Stimulated activated CD8-positive, alpha-beta memory T cell treated with anti-CD3 and anti-CD28 coated beads, Interleukin-4, amount 100 ng/mL, for 24 hours (primary cell): Measurements from ENCODE around the gene MATCAP1.

Source experiments
- DNase-seq: peaks from one replicate; pipeline ENCODE4 v3.0.0-alpha.2; 2020; ENCODE audit warnings: low read depth

MATCAP1 gene

DNA sequence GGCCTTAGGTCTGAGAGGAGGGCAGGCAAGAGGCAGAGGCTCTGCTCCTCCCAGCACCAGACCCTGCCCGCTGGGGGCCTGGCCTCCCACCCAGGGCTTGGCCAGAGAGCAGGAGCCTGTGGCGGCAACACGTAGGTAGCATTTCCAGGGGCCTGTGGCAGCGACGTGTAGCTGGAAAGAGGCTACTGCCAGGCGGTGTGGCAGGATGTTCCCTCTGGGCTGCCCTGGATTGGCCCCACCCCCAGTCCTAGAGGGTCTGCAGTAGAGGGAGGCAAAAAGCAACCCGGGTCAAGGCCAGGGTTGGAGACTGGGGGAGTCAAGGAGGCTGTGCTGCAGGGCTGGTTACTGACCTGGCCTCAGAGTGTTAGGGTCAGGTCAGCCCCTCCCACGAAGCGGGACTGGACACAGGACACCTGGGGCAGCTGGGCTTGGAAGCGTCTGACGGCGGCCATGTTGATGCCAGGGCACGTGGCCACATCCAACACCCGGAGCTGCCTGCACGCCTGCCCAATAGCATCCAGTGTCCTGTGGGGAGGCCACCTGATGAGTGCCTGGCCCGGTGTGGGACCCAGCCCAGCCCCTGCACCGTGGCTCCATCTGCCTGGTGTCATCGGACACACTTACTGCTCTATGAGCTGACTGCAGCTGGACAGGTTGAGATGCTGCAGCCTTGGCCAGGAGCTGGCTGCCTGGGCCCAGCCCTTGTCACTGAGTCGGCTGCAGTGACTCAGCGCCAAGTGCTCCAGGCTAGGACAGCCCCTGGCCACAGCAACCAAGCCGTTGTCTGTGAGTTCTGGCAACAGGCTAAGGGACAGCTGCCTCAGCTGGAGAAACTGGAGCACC lies 23.7 kb upstream of the MATCAP1 start:
- no peak for DNase-seq

DNA sequence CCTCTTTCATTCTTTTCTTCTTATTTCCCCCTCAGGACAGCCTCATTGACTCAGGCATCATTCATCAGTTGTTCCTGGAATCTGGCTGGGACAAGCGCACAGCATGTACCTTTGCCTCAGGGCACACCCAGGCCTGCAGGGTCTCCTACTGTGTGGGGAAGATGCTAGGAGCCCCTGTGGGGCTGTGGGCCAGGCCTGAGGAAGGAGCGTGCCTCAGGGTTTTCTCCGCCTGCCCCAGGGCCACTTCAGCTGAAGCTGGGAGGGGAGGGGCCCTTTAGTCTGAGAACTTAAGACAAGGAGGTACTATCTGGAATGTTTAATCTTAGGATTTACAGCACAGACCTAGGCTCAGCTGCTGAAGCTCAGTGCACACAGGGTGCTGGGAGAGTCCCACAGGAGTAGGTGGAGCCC lies 23.1 kb upstream of the MATCAP1 start:
- no peak for DNase-seq

DNA sequence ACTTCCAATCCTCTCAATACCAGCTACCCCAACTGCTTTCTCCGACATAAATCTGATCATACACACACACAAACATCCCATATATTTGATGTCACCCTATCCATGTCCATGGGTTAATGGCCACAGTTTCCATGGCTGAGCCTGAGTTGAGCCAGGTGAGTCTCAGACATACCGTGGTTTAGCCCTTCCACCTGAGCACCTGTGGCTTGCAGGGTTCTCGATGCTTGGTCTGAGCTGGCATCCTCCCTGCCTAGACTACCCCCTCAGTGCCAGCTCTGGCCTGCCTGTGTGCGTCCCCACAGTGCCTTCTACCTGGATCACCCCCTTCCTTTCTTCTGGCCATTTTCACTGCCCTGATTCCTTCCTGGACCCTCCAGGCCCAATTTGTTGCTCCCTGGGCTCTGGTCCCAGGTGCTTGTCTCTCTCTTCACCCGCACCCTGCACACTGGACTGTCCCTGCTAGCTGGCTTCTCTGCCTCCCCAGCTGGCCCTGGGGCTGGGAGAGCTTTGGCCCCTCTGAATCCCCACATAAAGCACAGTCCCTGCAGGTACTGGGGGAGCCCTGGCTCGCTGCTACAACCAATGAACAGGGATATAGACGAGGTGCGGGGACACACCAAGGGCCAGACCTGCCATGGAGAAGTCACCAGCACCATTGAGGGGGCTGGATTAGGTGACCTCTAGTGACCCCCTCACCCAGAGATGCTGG lies 22.5 kb upstream of the MATCAP1 start:
- no peak for DNase-seq

DNA sequence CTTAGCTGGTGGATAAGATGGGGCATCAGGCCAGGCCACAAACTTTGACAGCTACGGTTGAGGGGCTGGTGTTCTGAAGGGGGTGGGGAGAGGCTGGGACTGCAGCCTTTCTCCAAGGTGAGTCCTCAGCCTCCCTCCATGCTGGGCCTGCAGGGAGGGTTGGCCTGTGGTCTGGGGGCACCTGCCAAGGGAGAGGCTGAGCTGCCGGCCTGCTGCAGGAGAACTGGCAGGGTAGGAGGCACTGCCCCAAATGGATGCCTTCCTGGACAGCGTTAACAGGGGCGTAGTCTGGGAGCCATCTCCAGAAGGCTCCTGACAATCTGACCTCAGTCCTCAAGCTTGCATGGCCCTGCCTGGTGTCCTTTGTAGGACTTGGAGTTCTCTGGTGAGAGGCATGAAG lies 20.3 kb upstream of the MATCAP1 start:
- DNase-seq = no peak

DNA sequence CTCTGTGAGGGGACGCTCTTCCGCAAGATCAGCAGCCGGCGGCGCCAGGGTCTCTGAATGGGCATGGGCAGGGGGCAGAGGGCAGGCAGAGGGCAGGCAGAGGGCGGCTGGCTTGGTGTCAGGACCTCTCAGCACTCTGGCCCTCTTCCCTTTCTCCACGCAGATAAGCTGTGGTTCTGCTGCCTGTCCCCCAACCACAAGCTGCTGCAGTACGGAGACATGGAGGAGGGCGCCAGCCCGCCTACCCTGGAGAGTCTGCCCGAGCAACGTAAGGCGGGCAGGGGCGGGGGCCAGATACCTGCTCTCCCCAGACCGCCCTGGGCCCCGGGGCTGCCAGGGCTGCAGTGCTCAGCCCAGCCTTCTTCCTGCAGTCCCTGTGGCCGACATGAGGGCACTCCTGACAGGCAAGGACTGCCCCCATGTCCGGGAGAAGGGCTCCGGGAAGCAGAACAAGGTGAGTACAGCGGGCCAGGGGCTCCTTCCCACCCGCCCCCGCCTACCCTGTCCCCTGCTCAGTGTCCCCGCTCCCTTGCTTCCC lies 19.3 kb upstream of the MATCAP1 start:
- DNase-seq = no peak

DNA sequence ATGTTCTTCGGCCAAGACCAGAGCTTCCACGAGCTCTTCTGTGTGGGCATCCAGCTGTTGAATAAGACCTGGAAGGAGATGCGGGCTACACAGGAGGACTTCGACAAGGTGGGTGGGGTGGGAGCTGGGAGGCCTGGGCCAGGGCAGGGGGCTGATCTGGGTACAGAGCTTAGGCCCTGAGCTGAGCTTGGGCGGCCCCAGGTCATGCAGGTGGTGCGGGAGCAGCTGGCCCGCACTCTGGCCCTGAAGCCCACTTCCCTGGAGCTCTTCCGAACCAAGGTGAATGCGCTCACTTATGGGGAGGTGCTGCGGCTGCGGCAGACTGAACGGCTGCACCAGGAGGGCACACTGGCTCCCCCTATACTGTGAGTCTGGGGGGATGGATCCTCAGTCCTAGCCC lies 18.7 kb upstream of the MATCAP1 start:
- no peak for DNase-seq

DNA sequence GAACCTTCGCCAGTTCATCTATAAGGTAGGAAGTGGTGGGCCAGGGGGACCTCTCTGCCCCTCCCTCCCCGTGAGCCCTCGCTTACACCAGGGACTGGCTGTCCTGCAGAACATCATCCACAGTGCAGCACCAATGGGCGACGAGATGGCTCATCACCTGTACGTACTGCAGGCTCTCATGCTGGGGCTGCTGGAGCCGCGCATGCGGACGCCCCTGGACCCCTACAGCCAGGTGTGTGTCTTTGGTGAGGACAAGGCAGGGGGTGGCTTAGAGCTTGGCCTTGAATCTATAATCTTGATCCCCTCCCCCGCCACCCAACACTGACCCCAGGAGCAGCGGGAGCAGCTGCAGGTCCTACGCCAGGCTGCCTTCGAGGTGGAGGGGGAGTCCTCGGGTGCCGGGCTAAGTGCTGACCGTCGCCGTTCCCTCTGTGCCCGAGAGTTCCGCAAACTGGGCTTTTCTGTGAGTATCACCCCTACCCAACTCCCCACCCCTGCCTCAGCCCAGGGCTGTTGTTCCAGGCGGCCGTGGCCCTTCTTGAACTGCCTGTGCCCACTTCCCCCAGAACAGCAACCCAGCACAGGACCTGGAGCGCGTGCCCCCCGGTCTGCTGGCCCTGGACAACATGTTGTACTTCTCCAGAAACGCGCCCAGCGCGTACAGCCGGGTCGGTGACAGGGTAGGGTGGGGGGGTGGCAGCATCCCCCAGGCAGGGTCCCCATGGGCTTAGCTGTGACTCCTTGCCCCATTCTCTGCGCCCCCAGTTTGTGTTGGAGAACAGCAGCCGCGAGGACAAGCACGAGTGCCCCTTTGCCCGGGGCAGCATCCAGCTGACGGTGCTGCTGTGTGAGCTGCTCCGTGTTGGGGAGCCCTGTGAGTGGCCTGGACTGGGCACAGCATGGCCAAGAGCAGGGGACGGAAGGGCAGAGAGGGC lies 17.9 kb upstream of the MATCAP1 start:
- DNase-seq = no peak

DNA sequence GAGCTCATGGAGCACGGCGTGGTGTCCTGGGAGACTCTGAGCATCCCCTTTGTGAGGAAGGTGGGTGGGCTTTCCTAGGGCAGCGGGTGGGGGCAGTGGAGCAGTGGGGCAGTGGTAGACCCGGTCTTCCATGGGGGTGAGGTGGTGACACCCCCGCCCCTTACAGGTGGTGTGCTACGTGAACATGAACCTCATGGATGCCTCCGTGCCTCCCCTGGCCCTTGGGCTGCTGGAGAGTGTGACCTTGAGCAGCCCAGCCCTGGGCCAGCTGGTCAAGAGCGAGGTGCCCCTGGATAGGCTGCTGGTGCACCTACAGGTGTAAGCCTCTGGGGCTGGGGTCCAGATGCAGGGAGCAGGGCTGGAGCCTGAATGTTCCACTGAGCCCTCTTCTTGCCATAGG lies 16.7 kb upstream of the MATCAP1 start:
- no peak for DNase-seq

DNA sequence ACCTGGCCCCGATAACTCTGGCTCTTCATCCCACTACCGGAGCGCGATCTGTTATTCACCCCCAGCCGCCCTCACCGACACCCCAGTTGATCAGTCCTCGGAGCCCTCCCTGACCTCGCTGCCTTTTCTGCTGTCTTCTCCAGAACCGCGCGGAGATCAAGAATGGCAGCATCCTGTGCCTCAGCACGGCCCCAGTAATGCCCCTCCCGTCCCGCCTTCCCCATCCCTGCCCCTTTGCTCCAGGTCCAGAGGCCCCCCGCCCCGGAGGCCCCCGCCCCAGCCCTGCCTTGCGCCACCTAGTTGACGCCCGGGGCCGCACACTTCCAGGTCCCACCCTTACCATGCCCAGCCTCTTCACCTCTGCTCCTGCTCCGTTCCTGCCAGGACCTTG lies 16.0 kb upstream of the MATCAP1 start:
- no peak for DNase-seq

DNA sequence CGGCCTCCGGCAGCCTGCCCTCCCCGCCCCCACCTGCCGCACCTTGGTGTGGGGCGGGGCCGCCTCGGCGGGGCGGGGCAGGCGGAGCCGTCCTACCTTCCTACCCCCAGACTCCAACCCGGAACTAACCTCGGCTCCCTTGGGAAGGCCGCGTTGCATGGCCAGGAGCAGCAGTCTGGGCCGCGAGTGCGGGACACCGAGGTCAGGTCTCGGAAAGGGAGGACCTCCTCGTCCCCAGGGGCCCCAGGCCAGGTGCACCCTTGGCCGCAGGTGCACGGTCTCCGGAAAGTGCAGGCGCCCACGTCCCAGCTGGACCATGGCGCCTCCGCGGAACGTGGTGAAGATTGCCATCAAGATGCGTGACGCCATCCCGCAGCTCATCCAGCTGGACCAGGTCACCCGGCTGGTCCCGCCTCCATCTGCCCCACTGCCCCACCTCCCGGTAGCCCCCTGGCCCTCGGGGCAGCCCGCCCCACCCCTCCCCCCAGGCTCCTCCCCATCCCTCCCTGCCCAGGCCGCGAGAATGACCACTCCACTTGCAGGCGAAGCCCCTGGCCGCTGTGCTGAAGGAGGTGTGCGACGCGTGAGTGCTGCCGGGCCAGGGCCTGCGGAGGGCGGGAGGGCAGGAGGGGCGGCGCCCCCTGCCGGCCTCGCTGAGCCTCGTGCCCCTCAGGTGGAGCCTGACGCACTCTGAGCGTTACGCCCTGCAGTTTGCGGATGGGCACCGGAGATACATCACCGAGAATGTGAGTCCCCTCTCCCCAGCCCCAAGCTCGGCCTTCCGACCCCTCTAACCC lies 15.4 kb upstream of the MATCAP1 start, which contains the start of gene ELMO3:
ELMO3 (plus strand) TSS at position 121 of the 797 bp plus-strand sequence; CDS start at position 317, 196 bp downstream.
- DNase-seq = no peak

DNA sequence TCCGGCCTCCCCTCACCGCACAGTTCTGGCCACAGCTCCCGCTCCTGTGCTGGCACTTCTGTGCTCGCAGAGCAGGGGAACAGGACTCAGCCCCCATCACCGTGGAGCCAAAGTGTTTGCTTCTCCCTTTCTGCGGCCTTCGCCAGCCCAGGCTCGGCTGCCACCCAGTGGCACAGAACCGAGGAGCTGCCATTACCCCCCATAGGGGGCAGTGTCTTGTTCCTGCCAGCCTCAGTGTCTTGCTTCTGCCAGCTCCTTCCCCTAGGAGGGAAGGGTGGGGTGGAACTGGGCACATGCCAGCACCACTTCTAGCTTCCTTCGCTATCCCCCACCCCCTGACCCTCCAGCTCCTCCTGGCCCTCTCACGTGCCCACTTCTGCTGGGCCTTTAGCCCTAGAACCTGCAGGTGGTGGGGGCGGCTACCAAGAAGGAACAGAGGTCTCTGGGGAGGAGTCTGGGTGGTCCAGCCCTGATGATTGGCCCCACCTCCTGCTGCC lies 14.5 kb upstream of the MATCAP1 start:
- no peak for DNase-seq

DNA sequence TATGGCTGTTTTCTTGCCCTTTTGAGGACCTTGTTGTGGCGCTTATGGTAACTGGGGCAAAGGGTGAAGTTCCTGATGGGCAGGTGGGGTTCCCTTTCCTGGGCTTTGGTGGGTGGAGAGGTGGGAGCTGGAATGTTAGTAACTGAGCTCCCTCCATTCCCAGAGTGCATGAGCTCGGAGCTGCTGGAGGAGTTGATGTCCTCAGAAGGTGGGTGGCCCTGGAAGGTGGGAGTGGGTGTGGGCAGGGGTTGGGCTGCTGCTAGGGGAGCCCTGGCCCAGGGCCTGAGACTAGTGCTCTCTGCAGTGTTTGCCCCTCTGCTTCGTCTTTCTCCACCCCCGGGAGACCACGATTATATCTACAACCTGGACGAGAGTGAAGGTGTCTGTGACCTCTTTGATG lies 13.9 kb upstream of the MATCAP1 start:
- DNase-seq = no peak

DNA sequence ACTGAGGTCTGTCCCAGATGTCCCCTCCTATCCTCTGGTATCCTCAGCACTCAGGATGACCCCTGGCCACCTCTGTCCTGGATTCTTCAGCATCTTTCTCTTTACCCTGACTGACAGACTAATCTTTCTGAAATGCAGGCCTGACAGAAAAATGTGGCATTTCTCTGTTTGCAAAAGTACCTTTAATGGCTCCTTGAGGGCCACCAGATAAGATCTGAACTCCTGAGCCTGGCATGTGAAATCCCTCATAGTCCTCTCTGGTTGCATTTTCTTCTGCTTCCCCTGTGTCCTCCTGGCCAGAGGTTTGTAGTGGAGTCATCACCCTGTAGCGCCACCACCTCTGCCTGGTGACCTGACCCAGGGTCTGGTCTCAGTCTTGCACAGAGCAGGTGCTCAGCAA lies 13.1 kb upstream of the MATCAP1 start:
- DNase-seq = no peak

DNA sequence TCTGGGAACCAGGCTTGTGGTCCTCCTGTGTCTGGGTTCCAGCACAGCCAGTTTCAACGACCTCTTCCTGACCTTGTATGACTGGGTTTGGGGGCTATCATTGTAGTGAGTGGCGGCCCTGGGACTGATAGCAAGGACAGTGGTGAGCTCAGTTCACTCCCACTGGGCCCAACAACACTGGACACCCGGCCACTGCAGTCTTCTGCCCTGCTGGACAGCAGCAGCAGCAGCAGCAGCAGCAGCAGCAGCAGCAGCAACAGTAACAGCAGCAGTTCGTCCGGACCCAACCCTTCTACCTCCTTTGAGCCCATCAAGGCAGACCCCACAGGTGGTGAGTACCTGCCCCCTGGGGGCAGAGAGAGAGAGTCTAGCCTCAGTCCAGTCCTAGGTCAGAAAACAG lies 11.9 kb upstream of the MATCAP1 start:
- no peak for DNase-seq

DNA sequence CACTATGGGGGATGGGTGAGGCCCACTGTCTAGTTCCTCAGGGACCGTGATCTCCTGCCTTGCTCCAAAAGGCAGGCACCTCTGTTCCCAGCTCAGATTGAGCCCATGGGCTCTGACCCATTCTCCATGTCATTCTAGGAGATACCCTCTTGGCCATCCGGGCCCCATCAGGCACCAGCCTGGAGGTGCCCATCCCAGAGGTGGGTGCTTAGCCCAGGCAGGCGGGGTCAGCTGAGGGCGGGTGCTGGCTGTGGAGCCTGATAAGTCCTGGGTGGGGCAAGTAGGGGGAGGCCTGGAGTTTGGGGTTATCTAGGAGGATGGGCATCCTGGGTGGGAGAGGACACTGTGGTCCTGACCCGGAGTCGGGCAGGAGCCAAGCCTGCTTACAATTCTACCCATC lies 10.5 kb upstream of the MATCAP1 start:
- no peak for DNase-seq

DNA sequence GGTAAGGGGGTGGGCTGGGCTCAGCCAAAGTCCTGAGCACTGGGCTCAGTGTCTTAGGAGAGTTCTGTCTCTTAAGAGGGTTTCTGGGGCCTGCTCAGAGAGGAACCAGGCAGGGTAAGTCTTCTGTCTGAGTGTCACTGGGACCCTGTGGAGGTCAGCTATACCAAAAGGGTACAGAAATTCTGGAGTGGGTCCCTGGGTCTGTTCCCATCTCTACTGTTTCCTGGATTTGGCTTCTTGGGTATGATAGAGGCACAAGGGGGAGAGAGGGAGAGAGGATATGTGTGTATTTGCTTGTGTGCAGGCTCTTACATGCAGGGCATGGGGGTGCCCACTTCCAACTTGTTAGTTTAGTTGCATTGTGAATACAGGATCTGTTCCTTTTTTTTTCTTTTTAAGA lies 9.8 kb upstream of the MATCAP1 start:
- DNase-seq = no peak

DNA sequence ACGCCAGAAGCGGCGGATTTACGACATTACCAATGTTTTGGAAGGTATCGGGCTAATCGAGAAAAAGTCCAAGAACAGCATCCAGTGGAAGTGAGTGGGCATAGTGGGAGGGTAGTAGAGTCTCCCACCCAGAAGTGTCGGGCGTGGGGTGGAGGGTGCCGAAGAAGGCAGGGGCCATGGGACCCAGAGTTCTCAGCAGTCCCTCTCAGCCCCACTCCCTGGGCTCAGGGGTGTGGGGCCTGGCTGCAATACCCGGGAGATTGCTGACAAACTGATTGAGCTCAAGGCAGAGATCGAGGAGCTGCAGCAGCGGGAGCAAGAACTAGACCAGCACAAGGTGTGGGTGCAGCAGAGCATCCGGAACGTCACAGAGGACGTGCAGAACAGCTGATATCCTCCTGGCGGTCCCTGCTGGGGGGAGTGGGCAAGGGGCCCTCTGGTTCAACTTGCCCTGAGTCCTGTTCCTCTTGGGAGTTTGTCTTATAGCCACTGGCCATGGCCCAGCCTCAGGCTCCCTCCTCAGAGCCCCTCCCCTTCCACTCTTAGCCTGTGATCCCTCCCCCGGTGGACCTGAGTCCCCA lies 9.1 kb upstream of the MATCAP1 start:
- DNase-seq = no peak

DNA sequence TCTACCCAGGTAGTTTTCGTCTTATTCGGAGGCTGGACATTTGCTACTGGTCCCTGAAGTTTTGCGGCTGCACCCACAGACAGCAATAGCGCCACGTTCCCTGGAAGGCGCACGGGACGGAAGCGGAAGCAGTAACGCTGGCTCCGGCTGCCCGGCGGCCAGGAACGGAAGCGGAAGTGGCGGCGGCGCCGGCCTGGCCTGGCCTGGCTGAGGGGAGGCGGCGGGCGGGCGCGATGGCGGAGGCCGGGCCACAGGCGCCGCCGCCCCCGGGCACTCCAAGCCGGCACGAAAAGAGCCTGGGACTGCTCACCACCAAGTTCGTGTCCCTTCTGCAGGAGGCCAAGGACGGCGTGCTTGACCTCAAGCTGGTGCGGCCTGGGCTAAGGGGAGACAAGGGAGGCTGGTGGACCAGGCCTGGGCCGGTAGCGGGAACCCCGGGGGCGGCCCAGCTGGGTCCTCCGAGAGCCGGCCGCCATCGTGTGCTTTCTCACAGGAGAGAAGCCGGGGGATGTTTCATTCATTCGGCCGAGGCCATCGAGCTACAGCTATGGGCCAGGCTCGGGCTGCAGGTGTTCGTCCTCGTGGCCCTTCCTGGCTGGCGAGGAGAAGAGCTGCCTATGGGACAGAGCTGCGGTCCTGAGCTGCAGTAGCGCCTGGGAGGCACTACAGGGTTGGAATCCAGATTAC lies 8.4 kb upstream of the MATCAP1 start, which contains the start of gene E2F4:
E2F4 (plus strand) TSS at position 161 of the 687 bp plus-strand sequence; CDS start at position 234, 73 bp downstream.
- peak; percentile 83 for DNase-seq

DNA sequence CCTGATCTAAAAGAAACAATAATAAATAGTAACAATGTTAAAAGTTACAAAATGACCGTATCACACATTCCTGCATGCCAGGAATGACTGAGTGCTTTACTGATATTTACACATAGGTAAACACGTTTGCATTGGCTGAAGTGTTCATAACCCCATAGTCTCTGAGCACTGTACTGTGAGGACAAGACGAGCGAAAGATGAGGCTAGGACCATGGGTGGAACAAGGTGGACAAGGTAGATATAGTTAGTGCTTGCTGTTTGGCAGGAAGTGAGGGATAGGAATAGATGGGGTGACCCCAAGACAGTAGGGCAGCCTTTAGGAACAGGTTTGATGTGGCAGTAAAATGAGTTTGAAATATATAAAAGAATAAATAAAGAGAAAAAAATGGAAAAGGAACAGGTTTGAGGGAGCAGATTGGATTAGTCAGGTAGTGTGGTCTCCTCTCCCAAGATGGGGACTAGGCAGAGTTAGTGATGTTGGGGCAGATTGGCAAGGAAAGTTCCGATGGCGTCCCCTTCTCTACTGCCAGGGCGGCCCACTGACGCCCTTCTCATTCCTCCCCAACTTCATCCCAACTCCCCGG lies 7.7 kb upstream of the MATCAP1 start:
- no peak for DNase-seq
